HG03442 (cell line): ENCODE results near the gene SLC25A23.
"Not testable (repeated sequence)": the region's sequence is repeated elsewhere in the genome, so short reads cannot be mapped to it uniquely, and the experiment has no call there.

Experiments
- ATAC-seq: cut with Tn5 transposase; IDR thresholded peaks from one replicate; pipeline ENCODE4 v1.9.1; 2021; ENCODE audit warnings: mild to moderate bottlenecking, moderate library complexity; ENCODE audit not compliant: unreplicated experiment

Gene SLC25A23

DNA sequence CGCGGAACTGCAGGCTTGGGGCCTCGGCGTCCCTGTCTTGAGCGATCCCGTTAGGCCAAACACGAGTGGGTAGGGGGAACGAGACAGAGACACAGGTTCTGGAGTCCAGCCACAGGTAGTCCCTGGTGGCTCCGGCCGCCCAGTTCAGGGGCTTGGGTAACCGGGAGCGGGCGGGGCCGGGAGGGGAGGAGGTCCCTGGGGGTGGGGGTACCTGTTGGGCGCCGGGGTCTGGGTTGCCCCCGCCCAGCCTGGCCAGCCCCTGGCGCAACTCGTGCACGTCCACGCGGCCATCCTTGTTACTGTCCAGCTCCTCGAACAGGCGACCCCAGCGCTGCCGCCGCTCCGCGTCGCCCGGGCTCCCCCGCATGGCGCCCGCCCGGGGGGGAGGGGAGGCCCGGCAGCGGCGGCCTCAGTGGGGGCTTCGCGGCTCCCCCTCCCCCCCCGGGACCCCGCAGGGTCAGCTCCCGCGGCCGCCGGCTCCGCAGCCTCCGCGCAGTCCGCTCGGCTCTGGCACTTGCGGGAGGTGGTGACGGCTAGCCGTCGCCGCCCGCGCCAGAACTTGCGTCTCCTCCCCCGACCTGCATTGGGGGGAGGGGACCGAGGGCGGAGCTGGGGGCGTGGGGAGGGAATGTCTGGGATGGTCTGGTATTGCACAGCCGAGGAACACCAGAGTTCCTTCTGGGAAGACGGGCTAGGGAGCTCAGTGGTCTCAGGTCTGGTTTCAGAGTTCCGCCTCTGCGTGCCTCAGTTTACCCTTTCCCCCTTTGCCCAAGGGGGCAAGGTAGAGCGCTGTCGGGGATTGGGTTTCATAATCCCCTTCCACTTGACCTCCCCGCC lies at the start of gene SLC25A23:
TSS of gene SLC25A23 (minus strand) at position 531 of the 837 bp plus-strand sequence. CDS start at position 367, 164 bp downstream.
- ATAC-seq: peak; percentile 20

DNA sequence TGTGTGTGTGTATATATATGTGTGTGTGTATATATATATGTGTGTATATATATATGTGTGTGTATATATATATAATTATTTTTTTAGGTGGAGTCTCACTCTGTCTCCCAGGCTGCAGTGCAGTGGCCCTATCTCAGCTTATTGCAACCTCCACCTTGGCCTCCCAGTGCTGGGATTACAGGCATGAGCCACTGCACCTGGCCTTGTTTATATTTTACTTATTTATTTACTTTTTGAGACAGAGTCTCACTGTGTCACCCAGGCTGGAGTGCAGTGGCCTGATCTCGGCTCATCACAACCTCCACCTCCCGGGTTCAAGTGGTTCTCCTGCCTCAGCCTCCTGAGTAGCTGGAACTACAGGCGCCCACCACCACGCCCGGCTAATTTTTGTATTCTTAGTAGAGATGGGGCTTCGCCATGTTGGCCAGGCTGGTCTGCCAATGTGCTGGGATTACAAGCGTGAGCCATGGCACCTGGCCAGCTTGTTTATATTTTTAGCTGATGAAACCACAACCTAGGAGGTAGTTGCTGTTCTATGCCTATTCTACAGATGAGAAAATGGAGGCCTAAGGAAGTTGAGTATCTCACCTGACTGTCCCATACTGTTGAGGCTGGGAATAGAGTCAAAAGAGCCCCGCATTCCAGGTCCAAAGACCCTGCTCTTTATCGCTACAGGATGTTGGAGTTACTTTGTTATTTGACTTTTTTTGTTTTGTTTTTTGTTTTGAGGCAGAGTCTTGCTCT lies 48.6 kb upstream of the SLC25A23 start:
- not testable (repeated sequence) for ATAC-seq

DNA sequence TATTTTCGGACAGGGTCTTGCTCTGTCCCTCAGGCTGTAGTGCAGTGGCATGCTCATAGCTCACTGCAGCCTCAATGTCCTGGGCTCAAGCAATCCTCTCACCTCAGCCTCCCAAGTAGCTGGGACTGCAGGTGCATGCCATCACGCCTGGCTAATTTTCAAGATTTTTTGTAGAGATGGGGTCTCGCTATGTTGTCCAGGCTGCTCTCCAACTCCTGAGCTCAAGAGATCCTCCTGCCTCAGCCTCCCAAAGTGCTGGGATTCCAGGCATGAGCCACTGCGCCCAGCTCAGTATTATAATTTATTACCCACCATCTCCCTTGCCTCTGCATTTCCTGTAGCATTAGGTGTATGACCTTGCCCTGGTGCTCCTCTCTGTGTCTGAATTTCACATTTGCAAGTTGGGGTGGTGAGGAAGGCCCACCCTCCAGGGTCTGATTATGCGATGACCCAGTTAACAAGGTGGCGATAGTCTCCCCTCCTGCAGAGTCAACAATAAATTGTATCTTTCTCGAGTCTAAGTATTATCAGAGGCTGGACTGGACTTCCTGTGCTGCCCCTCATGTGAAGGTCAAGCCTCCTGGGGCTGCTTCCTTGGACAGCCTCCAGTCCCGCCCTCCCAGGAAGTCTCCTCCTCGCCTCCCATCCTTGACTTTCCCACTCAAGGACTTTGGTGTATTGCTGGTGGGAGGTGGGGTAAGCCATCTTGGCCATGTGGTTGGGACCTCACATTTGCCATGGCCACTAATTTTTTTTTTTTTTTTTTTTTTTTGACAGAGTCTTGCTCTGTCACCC lies 44.0 kb upstream of the SLC25A23 start:
- ATAC-seq: no peak

DNA sequence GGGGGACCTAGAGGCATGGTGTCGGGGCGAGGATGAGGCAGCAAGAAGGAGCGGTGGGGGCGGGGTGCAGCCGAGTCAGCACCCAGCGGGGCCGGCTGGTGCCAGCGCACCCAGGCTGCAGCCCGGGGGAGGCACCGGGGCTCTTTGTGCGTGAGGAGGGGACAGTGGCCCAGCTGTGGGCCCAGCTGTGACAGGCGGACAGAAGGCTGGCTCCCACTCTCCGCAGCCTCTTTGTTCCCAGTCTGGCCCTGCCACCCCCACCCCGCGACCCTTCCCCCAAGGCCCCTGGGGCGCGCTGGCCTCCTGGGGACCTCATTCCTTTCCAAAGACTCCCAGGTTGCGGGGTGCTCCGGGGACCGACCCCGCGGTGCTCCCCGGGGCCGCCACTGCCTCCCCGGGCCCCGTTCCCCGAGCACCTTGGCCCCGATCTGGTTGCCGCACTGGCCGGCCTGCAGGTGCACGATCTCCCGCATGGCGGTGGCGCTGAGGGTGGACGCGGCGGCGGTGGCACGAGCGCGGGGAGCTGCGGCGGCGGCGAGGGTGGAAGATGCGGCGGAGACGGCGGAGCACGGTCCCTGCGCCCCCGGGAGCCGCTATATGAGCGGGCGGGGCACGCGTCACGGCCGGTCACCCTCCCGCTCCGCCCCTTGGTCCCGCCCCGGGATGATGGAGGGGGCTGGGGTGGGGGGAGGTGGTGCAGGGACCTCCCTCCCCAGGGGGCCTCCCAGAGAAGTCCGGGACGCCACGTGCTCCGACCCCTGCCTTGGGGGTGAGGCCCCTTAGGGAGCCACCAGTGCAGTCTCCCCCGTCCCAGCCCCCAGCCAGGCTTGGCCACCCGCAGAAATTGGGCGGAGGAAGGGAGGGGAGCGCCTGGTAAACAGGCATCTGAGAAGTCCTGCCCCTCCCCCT lies 42.4 kb upstream of the SLC25A23 start, which contains the start of gene TUBB4A:
TSS of gene TUBB4A (minus strand) at position 570 of the 909 bp plus-strand sequence. CDS start at position 473, 97 bp downstream.
- ATAC-seq: no peak

DNA sequence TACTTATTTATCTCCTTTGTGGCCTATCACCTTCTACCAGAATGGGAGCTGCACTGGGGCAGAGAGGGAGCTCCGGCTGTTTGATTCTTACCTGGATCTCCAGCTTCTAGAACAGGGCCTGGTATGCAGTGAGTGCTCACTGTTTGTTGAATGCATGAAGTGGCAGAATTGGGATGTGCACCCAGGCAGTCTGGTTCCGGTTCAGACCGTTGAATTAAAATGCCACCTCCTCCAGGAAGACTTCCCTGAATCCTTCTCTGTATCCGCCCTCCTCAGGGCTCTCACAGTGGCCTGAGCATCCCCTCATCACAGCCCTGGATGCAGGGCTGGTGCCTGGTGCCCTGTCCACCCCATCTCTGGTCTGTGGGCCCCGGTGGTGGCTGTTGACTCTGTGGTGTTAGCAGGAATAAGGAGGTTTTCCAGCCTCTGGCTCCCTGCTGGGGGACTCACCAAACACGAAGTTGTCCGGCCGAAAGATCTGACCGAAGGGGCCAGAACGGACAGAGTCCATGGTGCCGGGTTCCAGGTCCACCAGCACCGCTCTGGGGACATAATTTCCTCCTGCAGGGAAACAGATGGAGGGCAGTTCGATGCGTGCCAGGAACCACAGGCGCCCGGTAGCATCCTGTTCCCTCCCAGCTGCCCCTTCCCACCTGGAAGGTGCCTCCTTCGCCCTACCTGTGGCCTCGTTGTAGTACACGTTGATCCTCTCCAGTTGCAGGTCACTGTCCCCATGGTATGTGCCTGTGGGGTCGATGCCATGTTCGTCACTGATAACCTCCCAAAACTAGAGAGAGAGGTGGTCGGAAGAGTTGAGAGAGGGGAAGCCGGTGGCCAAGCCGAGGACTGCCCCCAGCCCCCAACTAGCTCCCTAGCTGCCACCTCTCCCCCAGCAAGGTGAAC lies 41.5 kb upstream of the SLC25A23 start:
- ATAC-seq: no peak

DNA sequence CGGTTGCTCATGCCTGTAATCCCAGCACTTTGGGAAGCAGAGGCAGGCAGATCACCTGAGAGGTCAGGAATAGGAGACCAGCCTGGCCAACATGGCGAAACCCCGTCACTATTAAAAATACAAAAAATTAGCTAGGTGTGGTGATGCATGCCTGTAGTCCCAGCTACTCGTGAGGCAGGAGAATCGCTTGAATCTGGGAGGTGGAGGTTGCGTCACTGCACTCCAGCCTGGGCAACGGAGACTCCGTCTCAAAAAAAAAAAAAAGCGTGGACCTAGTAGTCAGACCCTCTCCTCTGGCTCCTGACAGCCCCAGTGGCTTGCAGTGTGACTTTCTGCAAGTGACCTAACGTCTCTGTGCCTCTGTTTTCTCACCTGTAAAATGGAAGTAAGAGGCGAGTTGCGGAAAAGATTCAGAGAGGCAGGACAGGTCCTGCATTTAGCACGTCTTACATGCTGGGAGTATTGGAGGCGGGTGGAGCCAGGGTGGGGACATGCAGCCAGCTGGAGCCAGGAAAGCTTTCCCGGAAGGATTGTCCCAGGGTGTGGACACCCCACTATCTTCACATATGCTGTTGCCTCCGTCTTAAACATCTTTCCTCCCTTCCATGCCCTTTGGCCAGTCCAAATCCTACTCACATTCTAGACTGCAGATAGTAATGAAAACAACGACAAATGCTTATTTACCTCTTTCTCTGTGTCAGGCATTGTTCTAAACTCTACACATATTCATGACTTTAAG lies 39.6 kb upstream of the SLC25A23 start:
- no peak for ATAC-seq

DNA sequence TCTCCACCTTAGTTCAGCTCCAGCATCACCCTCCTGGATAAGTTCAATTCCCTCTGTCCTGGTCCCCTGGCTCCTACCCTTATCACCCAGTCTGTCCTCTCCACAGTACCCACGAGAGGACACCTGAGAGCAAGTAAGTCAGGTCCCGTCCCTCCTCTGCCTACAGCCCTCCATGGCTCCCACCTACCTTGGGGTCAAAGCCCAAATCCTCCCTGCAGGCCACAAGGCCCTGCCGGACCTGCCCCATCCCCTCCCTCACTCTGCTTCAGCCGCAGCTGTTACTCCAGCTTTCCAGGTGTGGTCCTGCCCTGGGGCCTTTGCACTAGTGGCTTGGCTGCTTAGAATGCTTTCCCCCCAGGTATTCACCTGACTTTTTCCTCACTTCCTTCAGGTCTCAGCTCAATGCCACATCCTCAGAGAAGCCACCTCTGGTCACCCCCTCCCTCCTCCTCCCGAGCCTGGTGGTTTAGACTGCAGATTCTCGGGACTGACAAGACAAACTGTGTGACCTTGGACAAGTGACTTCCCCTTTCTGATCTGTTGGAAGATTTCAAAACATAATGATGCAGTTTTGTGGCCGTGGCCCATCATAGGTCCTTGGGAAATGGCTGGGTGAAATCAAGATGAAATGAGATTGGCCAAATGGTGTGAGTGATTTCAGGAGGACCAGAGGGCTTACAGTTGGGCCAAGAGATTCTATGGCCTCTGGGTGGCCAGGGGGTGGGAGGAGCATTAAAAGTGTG lies 38.9 kb upstream of the SLC25A23 start:
- no peak for ATAC-seq

DNA sequence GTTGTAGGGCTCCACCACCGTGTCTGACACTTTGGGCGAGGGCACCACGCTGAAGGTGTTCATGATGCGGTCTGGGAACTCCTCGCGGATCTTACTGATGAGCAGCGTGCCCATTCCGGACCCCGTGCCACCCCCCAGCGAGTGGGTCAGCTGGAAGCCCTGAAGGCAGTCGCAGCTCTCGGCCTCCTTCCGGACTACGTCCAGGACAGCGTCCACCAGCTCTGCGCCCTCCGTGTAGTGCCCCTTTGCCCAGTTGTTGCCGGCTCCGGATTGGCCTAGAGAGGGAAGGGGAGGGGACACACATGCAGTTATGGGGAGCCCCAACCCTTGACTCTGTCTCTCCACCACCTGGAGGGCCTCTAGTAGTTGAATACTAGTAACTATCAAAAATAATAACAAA lies 36.4 kb upstream of the SLC25A23 start:
- no peak for ATAC-seq

DNA sequence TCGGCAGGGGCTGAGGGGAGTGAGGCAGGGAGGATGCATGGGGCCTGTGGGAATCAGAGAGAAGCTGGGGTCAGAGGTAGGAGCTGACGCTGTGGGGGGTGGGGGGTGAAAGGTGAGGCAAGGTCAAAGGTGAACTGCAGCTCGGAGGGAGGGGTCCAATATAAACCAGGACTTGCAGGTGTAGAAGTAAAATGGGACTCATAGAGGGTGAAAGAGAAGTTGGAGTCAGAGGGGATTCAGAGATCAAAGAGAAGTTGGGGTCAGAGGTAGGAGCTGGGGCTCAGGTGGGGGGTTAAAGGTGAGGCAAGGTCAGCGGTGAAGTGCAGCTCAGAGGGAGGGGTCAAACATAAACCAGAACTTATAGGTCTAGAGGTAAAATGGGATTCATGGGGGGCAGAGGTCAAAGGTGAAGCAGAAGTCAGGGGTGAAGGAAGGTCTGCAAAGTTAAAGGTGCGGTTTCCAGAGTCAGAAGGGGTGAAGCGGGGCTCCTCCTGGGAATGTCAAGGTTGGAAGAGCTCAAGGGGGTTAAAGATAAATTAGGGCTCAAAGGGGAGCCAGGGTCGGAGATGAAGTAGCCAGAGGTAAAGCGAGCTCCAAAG lies 34.9 kb upstream of the SLC25A23 start:
- ATAC-seq: no peak

DNA sequence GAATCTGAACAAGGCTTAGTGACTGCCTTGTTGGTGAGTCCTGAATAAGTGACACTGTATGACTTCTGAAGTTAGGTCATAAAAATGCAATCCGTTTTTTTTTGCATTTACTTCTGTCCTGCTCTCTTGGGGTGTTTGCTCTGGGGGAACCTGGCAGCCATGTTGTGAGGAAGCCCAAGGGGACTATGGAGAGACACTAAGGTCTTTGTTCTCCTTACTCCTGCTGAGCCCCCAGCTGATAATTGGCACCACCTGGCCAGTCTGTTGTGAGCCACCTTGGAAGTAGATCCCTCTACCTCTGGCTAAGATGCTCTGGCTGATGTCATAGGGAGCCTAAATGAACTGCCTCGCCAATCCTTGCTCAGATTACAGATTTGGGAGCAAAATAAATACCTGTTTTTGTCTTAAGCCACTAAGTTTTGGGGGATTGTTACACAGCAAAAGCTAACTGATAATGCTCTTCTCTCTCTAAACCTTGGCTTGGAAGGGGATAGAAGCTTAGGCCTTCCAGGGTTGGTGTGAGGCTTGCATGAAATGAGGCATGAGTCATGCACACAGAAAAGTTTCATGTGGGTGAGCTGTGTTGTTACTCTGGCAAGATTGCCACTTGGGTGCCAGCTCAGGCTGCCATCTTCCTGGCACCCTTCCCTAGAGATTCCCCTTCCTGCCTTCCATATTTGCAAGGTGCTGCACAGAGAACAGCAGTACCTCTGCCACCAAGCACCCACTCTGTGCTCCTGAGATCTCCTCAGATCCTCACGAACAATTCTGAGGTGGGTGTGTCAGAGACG lies 32.4 kb upstream of the SLC25A23 start:
- ATAC-seq: no peak

DNA sequence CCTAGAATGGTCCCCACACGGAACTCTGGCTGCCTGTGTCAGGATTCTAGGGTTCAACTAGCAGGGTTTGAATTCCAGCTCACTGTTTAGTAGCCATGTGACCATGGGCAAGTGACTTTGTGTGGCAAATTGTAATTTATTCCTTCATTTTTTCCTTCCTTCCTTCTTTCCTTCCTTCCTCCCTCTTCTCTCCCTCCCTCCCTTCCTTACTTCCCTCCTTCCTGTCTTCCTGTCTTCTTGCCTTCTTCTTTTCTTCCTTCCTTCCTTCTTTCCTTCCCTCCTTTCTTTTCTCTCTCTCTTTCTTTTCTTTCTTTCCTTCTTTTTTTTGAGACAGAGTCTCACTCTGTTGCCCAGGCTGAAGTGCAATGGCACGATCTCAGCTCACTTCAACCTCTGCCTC lies 30.5 kb upstream of the SLC25A23 start:
- ATAC-seq: no peak

DNA sequence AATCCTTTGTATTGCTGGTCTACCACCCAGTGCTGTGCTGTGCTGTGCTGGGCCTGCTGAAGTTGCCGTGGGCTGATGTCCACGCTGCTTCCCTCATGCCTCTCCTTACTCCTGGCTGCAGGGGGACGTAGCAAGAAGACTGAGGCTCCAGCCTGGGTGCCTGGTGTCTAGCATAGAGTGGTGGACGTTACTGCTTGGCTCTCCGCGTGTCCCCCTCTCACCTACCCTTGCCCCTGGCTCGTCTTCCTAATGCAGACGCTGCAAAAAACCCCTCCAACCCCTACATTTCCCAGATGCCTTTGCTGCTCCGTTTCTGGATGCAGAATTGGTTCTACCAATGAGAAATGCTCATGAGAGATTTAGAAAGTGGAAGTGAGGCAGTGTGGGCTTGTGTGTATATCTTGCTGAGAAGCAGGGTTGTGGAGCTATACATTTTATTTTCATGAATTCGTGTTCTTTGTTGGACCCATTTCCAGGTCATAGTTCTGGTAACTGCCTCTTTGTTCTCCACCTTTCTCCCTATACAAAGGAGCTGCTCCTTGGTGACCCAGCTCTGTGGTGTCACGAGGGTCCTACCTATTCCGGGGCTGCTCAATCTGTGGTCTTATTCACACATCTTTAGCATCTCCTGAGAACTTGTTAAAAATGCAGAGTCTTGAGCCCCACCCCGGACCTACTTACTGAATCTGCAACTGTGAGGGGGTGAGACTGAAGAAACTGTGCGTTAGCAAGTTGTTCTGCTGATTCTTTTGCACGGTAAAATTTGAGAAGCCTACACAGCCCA lies 29.9 kb upstream of the SLC25A23 start:
- no peak for ATAC-seq

DNA sequence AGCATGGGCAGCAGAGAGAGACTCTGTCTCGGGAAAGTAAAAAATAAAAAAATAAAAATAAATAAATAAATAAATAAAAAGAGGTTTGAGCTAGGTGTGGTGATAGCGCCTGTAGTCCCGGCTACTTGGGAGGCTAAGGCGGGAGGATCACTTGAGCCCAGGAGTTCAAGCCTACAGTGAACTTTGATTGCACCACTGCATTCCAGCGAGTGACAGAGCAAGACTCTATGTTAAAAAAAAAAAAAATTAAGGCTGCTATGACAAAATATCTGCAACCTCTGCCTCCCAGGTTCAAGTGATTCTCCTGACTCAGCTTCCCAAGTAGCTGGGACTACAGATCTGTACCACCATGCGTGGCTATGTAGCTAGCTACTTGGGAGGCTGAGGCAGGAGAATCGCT lies 25.2 kb upstream of the SLC25A23 start:
- no peak for ATAC-seq

DNA sequence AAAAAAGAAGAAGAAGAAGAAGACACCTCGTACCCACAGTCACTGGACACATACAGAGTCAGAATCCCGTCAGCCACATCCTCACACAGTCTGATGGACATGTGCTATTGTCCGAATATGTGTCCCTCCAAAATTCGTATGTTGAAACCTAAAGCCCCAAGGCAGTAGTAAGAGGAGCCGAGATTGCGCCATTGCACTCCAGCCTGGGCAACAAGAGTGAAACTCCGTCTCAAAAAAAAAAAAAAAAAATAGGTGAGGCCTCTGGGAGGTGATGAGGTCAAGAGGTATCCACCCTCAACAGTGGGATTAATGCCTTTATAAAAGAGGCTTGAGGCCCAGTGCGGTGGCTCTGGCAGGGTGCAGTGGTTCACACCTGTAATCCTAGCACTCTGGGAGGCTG lies 24.6 kb upstream of the SLC25A23 start:
- ATAC-seq: no peak

DNA sequence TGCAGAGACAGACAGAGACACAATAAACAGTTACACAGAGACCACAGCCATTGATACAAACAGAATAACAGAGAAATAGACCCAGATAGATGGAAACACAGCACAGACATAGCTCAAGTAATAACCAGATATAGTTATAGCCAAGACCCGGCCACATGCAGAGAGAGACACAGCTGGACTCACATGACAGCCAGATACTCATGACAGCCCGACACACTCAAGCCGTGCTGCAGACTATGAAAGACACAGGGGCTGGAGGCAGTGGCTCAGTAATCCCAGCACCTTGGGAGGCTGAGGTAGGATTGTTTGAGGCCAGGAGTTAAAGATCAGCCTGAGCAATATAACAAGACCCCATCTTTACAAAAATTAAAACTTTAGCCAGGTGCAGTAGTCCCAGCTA lies 23.6 kb upstream of the SLC25A23 start:
- no peak for ATAC-seq

DNA sequence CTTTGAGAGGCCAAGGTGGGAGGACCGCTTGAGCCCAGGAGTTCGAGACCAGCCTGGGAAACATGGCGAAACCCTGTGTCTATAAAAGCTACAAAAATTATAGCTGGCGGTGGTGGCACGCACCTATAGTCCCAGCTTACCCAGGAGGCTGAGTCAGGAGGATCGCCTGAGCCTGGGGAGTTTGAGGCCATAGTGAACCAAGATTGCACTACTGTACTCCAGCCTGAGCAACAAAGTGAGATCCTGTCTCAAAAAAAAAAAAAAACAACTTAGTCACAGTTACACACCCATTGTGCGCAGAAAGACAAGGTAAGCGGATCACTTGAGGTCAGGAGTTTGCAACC lies 22.7 kb upstream of the SLC25A23 start:
- ATAC-seq: no peak
